Upper lobe of left lung (tissue), 6 donors: ENCODE measurements around the gene EPHB3. TPM values are rescaled to one million over a fixed set of nuclear protein-coding genes. Genes with fewer than 3 reads are reported as not detected.

Experiments
- ATAC-seq, 2 donors: fragments of 200-7000 bp; cut with Tn5 transposase; one replicate each; pipeline ENCODE4 v1.9.1; 2022; ENCODE audit warnings: mild to moderate bottlenecking in 2 of 2, moderate library complexity in 2 of 2; ENCODE audit not compliant: low FRiP score in 2 of 2
- DNase-seq, 2 donors: peaks; one replicate each; pipeline ENCODE4 v3.0.0-alpha.2; 2019 to 2020
- H3K27ac ChIP-seq, 4 donors: fragments of 200-600 bp; sonication (generic); one replicate each; pipeline ENCODE4 v1.5.1; 2016 to 2019
- H3K27me3 ChIP-seq, 4 donors: fragments of 200-600 bp; sonication (generic); one replicate each; pipeline ENCODE4 v1.5.1; 2017 to 2019
- H3K36me3 ChIP-seq, 4 donors: fragments of 200-600 bp; sonication (generic); one replicate each; pipeline ENCODE4 v1.5.1; 2016 to 2019
- H3K4me1 ChIP-seq, 4 donors: fragments of 200-600 bp; sonication (generic); one replicate each; pipeline ENCODE4 v1.5.1; 2018 to 2019
- H3K4me3 ChIP-seq, 4 donors: fragments of 200-600 bp; sonication (generic); one replicate each; pipeline ENCODE4 v1.5.1; 2017 to 2019; ENCODE audit warnings: mild to moderate bottlenecking in 2 of 4, moderate library complexity in 1 of 4
- H3K9me3 ChIP-seq, 4 donors: fragments of 200-600 bp; sonication (generic); one replicate each; pipeline ENCODE4 v1.5.1; 2018 to 2019
- CTCF ChIP-seq, 6 experiments: fragments of 450-650 bp in 4 of 6; fragments of 200-600 bp in 2 of 6; sonication (generic) in 2 of 6; IDR thresholded peaks; one replicate each; pipeline ENCODE4 v1.5.1; 2016 to 2019; ENCODE audit warnings: antibody characterized with exemption in 6 of 6
- EP300 ChIP-seq, 4 donors: sonication (generic); formaldehyde crosslinking; IDR thresholded peaks; one replicate each; pipeline ENCODE4 v1.5.1; 2017; ENCODE audit warnings: antibody characterized with exemption in 4 of 4, control low read depth in 2 of 4
- POLR2A ChIP-seq, 4 donors: fragments of 450-650 bp; IDR thresholded peaks; one replicate each; pipeline ENCODE4 v1.5.1; 2016 to 2017; ENCODE audit warnings: antibody characterized with exemption in 4 of 4, mild to moderate bottlenecking in 2 of 4
- POLR2AphosphoS5 ChIP-seq, 2 donors: sonication (generic); formaldehyde crosslinking; IDR thresholded peaks; one replicate each; pipeline ENCODE4 v1.5.1; 2017; ENCODE audit warnings: antibody characterized with exemption in 2 of 2
- whole genome bisulfite sequencing, 2 donors: methylation state at CpG; one replicate each; pipeline ENCODE4 v1.1.5; 2017 to 2018; 5-methylcytosine and 5-hydroxymethylcytosine counted together
- total RNA-seq, 6 donors: library from RNA; depleted of rRNA in 4 of 6; stranded (reverse); fragments of >200 nt in 4 of 6; gene quantifications; one replicate each; pipeline versions ENCODE4 v1.1.0 to v1.2.1, GENCODE V29; 2016 to 2021
- donor health status: DM: no; HTN: no; CAD: no; lungs with moderate emphysema.
- donor health status: DM: no; HTN: yes; CAD: no; lungs with severe emphysema.

Gene EPHB3
- total RNA-seq, 6 donors from 2014 or later: 3.1 to 10.0 (median 7.2) TPM

- no peak overlapping the region for H3K4me3 ChIP-seq
- no peaks in the 10 kb centered on the region for H3K36me3 ChIP-seq
- WGBS, 2 donors: 95% methylated on average over 7 of the region's 7 CpGs; no CpG with 5 or more reads in 1 of the 2 donors
- H3K9me3 ChIP-seq: no peaks in the 10 kb centered on the region
- TF ChIP-seq CTCF (IDR thresholded peaks at IDR 0.05) (no peak), POLR2A (IDR thresholded peaks at IDR 0.05) (no peak), POLR2AphosphoS5 (IDR thresholded peaks at IDR 0.05) (no peak), EP300 (IDR thresholded peaks at IDR 0.05) (no peak)
- no peak for ATAC-seq
- H3K27ac ChIP-seq: no peak overlapping the region
- DNase-seq: no peak
- peaks cover 0 to 13% (median 7%) of the 10 kb centered on the region in 4 donors for H3K27me3 ChIP-seq
- peaks cover 10 to 23% (median 19%) of the 10 kb centered on the region in 4 donors for H3K4me1 ChIP-seq
Observed at GRCh38 chr3:184598574-184598927, 37.0 kb downstream of the EPHB3 start.

DNA sequence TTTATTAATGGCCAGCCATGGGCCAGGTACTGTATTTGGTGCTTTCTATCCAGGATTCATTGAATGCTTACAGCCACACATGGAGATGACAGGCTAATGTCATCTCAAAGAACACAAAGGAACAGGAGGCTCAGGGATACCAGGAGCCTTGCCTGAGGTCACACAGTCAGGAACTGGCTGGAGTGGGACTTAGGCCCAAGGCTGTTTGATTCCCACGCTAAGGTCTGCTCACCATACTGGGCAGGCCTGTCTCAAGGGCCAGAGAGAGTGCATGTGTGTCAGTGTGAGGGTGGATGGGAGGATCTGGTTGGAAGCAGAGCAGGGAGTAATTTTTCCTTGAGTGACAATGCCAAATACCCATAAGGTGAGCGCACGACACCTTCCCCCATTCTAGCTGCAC is 37.6 kb downstream of the EPHB3 start:
- peaks cover 16 to 29% (median 25%) of the 10 kb centered on the region in 4 donors for H3K4me1 ChIP-seq
- no peaks in the 10 kb centered on the region for H3K9me3 ChIP-seq
- DNase-seq (no peak), ATAC-seq (no peak)
- peaks cover 0 to 19% (median 9%) of the 10 kb centered on the region in 4 donors for H3K27me3 ChIP-seq
- no peak for TF ChIP-seq POLR2A (IDR thresholded peaks at IDR 0.05)
- TF ChIP-seq CTCF (IDR thresholded peaks at IDR 0.05): no peak
- TF ChIP-seq EP300 (IDR thresholded peaks at IDR 0.05): no peak
- H3K36me3 ChIP-seq: no peaks in the 10 kb centered on the region
- no peak overlapping the region for H3K27ac ChIP-seq
- H3K4me3 ChIP-seq: no peak overlapping the region
- 100% methylated on average over 3 of the region's 3 CpGs for WGBS, 2 donors

GRCh38 chr3:184600685-184601377 is 39.2 kb downstream of the EPHB3 start:
- H3K9me3 ChIP-seq: no peaks in the 10 kb centered on the region
- DNase-seq (peak in 1 of 2 donors; percentile 40), ATAC-seq (no peak)
- H3K4me3 ChIP-seq: no peak overlapping the region
- 71 to 82% methylated on average over 10 of the region's 10 CpGs for WGBS, 2 donors
- H3K27ac ChIP-seq: no peak overlapping the region
- H3K4me1 ChIP-seq: peaks cover 23 to 34% (median 33%) of the 10 kb centered on the region in 4 donors
- H3K36me3 ChIP-seq: no peaks in the 10 kb centered on the region
- H3K27me3 ChIP-seq: peaks cover 0 to 25% (median 13%) of the 10 kb centered on the region in 4 donors
- no peak for TF ChIP-seq EP300 (IDR thresholded peaks at IDR 0.05)
- TF ChIP-seq POLR2AphosphoS5 (IDR thresholded peaks at IDR 0.05): no peak
- TF ChIP-seq CTCF (IDR thresholded peaks at IDR 0.05): no peak
- no peak for TF ChIP-seq POLR2A (IDR thresholded peaks at IDR 0.05)

DNA sequence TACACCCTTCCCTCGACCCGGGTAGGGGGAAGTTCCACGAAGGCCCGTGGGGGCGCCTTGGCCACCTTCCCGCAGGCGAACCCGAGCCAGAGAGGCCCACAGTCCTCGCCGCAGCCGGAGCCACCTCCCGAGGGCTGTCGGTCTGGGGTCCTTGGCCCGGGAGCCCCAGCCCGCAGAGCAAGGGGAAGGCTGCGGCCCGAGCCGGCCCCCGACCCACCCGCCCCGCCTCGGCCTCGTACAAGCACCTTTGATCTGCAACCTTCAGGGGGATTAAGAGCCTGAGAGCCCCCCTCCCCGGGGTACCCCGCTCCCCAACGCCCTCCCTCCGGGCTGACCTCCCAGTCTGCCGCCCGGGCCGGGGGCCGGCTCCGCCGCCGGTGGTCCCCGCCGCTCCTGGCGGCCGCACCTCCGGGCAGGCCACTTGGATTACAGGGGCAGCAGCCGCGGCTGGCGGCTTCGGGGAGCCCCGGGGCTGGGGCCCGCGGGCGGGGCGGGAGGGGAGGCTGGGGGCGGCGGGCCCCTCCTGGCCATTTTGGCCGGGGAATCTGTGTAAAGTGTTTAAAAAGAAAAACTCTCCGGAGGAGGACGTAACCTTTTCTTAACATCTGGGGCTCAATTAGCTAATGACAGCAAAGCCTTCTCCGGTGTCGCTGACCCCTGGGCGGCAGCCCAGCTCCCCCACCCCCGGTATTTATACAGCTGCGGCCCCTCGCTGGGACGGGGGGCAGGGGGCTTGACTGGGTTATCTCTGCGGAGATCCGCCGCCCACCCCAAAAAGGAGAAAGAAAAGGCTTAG is 40.2 kb downstream of the EPHB3 start:
- Histone ChIP-seq H3K4me3 (peak overlapping the region in 3 of 4 donors; percentile 16 to 32 (median 25)), H3K9me3 (no peaks in the 10 kb centered on the region), H3K36me3 (no peaks in the 10 kb centered on the region), H3K27me3 (peaks cover 0 to 25% (median 13%) of the 10 kb centered on the region in 4 donors), H3K4me1 (peaks cover 23 to 34% (median 33%) of the 10 kb centered on the region in 4 donors), H3K27ac (no peak overlapping the region)
- ATAC-seq (no peak), DNase-seq (peak in 1 of 2 donors; percentile 81)
- WGBS, 2 donors: 12 to 16% methylated on average over 35 to 39 of the region's 63 CpGs
- no peak for TF ChIP-seq POLR2A (IDR thresholded peaks at IDR 0.05)
- TF ChIP-seq POLR2AphosphoS5 (IDR thresholded peaks at IDR 0.05): no peak
- no peak for TF ChIP-seq CTCF (IDR thresholded peaks at IDR 0.05)
- TF ChIP-seq EP300 (IDR thresholded peaks at IDR 0.05): no peak
